Measurements from ENCODE around the gene ERN1. TPM values are rescaled to one million over a fixed set of nuclear protein-coding genes. Genes with fewer than 3 reads are reported as not detected.

Gene ERN1
- polyA plus RNA-seq, 1 donor from 2014 or later = 2.3 TPM

DNA sequence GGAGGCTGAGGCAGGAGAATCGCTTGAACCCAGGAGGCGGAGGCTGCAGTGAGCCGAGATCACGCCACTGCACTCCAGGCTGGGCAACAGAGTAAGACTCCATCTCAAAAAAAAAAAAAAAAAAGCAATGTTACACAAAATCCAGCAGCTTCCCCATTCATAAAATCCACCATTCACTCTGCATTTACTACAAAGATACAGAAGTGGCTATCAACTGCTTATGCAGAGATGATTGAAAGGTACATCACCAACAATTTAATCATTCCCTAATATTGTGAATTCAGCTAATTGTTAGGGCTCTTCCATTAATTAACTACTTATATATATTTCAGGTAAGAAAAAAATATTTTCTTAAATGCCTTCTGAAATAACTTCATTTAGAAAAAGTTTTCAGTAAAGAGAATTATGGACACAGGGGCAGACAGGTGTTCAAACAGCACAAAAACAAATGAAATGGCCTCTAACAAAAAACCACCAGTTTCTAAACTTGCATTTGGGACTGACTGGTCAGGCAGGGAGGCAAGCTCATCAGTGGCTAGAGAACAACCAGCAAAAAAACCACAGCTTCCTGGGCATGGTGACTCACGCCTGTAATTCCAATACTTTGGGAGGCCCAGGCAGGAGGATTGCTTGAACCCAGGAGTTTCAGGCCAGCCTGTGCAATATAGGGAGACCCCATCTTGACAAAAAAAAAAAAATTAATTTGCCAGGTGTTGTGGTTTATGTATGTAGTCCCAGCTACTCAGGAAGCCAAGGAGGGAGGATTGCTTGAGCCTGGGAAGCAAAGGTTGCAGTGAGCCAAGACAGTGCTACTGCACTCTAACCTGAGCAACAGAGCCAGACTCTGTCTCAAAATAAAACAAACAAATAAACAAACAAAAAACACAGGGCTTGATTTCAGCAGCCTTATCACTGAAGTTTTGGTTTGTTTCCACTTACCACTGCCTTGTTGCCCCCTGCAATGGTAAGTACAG lies 26.3 kb downstream of the ERN1 start:
- Histone ChIP-seq H4K20me1 (ENCODE audit: insufficient read depth) (no peaks in the 10 kb centered on the region), H3F3A (ENCODE audit: insufficient read depth, low read length, poor library complexity, severe bottlenecking) (no peaks in the 10 kb centered on the region), H3K9ac (ENCODE audit: low read length) (no peak overlapping the region), H2AFZ (ENCODE audit: low read depth, low read length) (no peak overlapping the region), H3K4me3 (ENCODE audit: low read length) (no peak overlapping the region), H3K36me3 (ENCODE audit: insufficient read depth, low read length) (no peaks in the 10 kb centered on the region), H3K4me2 (ENCODE audit: low read length) (no peak overlapping the region), H3K9me2 (ENCODE audit: insufficient read depth, low read length) (no peaks in the 10 kb centered on the region), H3K27ac (ENCODE audit: low read length) (no peak overlapping the region), H3K79me2 (replicated peaks; ENCODE audit: insufficient read depth, low read length) (no peaks in the 10 kb centered on the region), H3K27me3 (ENCODE audit: insufficient read depth, low read depth, low read length) (no peaks in the 10 kb centered on the region), H3K9me3 (ENCODE audit: low read length) (no peaks in the 10 kb centered on the region)
- TF ChIP-seq, protein P1, sequence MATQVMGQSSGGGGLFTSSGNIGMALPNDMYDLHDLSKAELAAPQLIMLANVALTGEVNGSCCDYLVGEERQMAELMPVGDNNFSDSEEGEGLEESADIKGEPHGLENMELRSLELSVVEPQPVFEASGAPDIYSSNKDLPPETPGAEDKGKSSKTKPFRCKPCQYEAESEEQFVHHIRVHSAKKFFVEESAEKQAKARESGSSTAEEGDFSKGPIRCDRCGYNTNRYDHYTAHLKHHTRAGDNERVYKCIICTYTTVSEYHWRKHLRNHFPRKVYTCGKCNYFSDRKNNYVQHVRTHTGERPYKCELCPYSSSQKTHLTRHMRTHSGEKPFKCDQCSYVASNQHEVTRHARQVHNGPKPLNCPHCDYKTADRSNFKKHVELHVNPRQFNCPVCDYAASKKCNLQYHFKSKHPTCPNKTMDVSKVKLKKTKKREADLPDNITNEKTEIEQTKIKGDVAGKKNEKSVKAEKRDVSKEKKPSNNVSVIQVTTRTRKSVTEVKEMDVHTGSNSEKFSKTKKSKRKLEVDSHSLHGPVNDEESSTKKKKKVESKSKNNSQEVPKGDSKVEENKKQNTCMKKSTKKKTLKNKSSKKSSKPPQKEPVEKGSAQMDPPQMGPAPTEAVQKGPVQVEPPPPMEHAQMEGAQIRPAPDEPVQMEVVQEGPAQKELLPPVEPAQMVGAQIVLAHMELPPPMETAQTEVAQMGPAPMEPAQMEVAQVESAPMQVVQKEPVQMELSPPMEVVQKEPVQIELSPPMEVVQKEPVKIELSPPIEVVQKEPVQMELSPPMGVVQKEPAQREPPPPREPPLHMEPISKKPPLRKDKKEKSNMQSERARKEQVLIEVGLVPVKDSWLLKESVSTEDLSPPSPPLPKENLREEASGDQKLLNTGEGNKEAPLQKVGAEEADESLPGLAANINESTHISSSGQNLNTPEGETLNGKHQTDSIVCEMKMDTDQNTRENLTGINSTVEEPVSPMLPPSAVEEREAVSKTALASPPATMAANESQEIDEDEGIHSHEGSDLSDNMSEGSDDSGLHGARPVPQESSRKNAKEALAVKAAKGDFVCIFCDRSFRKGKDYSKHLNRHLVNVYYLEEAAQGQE (IDR thresholded peaks at IDR 0.05; ENCODE audit: borderline replicate concordance) = no peak
- no peak for TF ChIP-seq POLR2AphosphoS5 (IDR thresholded peaks at IDR 0.05)
- no peak for TF ChIP-seq SMC3 (conservative IDR thresholded peaks at IDR 0.05; ENCODE audit: poor library complexity)
- no peak for TF ChIP-seq TAF1 (IDR thresholded peaks at IDR 0.05; ENCODE audit: low read depth)

DNA sequence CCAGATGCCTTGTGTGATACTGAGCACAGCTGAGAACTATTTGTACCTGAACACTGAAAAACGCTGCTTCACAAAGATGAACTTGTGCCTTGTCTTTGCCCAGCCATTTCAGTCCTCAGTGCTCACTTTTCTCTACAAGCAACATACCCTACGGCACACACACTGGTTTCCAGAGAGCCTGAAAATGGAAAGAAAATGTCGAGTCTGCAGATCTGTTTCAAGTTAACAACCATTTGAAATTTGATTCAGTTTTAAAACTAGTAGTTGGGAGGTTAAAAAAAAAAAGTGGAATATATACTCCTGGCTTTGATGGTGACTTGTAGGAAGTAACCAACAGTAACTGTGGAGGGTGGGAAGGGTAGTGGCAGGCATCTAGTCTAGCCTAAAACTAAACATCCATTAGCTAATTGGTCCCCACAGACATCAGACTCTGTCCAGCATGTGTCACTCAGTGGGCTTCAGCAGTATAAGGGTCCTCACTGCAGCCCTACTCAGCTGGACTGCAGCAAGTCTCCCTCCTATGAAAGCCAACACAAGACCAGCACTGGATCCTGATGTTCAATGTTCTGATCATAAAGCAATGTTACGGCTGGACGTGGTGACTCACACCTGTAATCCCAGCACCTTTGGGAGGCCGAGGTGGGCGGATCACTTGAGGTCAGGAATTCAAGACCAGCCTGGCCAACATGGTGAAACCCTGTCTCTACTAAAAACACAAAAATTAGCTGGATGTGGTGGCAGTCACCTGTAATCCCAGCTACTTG lies 27.1 kb downstream of the ERN1 start:
- H3K79me2 ChIP-seq (replicated peaks; ENCODE audit: insufficient read depth, low read length) = no peaks in the 10 kb centered on the region
- H3K9ac ChIP-seq (ENCODE audit: low read length) = no peak overlapping the region
- H3K4me3 ChIP-seq (ENCODE audit: low read length) = no peak overlapping the region
- H3K27me3 ChIP-seq (ENCODE audit: insufficient read depth, low read depth, low read length) = no peaks in the 10 kb centered on the region
- no peak overlapping the region for H3K4me2 ChIP-seq (ENCODE audit: low read length)
- H4K20me1 ChIP-seq (ENCODE audit: insufficient read depth) = no peaks in the 10 kb centered on the region
- H3K27ac ChIP-seq (ENCODE audit: low read length) = no peak overlapping the region
- H2AFZ ChIP-seq (ENCODE audit: low read depth, low read length) = no peak overlapping the region
- no peaks in the 10 kb centered on the region for H3F3A ChIP-seq (ENCODE audit: insufficient read depth, low read length, poor library complexity, severe bottlenecking)
- H3K36me3 ChIP-seq (ENCODE audit: insufficient read depth, low read length) = no peaks in the 10 kb centered on the region
- TF ChIP-seq RAD21 (conservative IDR thresholded peaks at IDR 0.05) (no peak), TAF1 (IDR thresholded peaks at IDR 0.05; ENCODE audit: low read depth) (no peak), EZH2 (IDR thresholded peaks at IDR 0.05; ENCODE audit: borderline replicate concordance, insufficient read depth, low read length, poor library complexity, severe bottlenecking) (no peak), MXI1 (conservative IDR thresholded peaks at IDR 0.05; ENCODE audit: poor library complexity, severe bottlenecking) (no peak), POLR2AphosphoS5 (IDR thresholded peaks at IDR 0.05) (no peak), SMC3 (conservative IDR thresholded peaks at IDR 0.05; ENCODE audit: poor library complexity) (no peak), EP300 (conservative IDR thresholded peaks at IDR 0.05; ENCODE audit: poor library complexity, severe bottlenecking) (no peak)
- TF ChIP-seq, protein P2, sequence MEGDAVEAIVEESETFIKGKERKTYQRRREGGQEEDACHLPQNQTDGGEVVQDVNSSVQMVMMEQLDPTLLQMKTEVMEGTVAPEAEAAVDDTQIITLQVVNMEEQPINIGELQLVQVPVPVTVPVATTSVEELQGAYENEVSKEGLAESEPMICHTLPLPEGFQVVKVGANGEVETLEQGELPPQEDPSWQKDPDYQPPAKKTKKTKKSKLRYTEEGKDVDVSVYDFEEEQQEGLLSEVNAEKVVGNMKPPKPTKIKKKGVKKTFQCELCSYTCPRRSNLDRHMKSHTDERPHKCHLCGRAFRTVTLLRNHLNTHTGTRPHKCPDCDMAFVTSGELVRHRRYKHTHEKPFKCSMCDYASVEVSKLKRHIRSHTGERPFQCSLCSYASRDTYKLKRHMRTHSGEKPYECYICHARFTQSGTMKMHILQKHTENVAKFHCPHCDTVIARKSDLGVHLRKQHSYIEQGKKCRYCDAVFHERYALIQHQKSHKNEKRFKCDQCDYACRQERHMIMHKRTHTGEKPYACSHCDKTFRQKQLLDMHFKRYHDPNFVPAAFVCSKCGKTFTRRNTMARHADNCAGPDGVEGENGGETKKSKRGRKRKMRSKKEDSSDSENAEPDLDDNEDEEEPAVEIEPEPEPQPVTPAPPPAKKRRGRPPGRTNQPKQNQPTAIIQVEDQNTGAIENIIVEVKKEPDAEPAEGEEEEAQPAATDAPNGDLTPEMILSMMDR (IDR thresholded peaks at IDR 0.05; ENCODE audit: poor library complexity, severe bottlenecking) = no peak
- TF ChIP-seq, protein P1 (IDR thresholded peaks at IDR 0.05; ENCODE audit: borderline replicate concordance) = no peak
- H3K9me2 ChIP-seq (ENCODE audit: insufficient read depth, low read length) = no peaks in the 10 kb centered on the region
- H3K9me3 ChIP-seq (ENCODE audit: low read length) = no peaks in the 10 kb centered on the region

Measured in neural cell (in vitro differentiated cells).